ENCODE measurements around the gene CNTNAP2.

Gene CNTNAP2

DNA sequence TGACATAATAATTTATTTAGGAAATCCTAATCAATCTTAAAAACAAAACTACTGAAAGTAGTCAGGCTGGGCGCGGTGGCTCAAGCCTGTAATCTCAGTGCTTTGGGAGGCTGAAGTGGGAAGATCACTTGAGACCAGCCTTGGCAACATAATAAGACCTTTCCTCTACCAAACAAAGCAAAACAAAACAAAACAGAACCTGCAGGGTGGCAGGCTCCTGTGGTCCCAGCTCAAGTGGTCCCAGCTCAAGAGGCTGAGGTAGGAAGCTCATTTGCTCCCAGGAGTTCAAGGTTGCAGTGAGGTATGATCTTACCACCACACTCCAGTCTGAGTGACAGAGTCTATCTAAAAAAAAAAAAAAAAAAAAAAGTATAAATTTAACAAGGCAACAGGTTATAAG lies 748.0 kb downstream of the CNTNAP2 start:
- TF ChIP-seq GFI1B (tag by site-specific recombination; IDR thresholded peaks at IDR 0.05) (no peak), ZNF624 (tag by site-specific recombination; IDR thresholded peaks at IDR 0.05) (no peak), ZNF658 (tag by site-specific recombination; IDR thresholded peaks at IDR 0.05) (no peak), ZBTB20 (tag by site-specific recombination; IDR thresholded peaks at IDR 0.05) (no peak), ZNF366 (tag by site-specific recombination; conservative IDR thresholded peaks at IDR 0.05) (no peak)
- TF ChIP-seq, protein P1, sequence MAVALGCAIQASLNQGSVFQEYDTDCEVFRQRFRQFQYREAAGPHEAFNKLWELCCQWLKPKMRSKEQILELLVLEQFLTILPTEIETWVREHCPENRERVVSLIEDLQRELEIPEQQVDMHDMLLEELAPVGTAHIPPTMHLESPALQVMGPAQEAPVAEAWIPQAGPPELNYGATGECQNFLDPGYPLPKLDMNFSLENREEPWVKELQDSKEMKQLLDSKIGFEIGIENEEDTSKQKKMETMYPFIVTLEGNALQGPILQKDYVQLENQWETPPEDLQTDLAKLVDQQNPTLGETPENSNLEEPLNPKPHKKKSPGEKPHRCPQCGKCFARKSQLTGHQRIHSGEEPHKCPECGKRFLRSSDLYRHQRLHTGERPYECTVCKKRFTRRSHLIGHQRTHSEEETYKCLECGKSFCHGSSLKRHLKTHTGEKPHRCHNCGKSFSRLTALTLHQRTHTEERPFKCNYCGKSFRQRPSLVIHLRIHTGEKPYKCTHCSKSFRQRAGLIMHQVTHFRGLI (tag by site-specific recombination; IDR thresholded peaks at IDR 0.05), result no peak
- TF ChIP-seq, protein P2, sequence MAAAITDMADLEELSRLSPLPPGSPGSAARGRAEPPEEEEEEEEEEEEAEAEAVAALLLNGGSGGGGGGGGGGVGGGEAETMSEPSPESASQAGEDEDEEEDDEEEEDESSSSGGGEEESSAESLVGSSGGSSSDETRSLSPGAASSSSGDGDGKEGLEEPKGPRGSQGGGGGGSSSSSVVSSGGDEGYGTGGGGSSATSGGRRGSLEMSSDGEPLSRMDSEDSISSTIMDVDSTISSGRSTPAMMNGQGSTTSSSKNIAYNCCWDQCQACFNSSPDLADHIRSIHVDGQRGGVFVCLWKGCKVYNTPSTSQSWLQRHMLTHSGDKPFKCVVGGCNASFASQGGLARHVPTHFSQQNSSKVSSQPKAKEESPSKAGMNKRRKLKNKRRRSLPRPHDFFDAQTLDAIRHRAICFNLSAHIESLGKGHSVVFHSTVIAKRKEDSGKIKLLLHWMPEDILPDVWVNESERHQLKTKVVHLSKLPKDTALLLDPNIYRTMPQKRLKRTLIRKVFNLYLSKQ (tag by site-specific recombination; IDR thresholded peaks at IDR 0.05; ENCODE audit: borderline replicate concordance), result no peak
- H3K27ac ChIP-seq (ENCODE audit: extremely low read depth, low read depth, low read length), result no peak overlapping the region
- ChIA-PET CTCF (no interaction called here), POLR2A (interaction anchor here (0.6 kb wide), 1 partner anchor 748 kb away, joined by 3 read pairs; the partner anchor contains the start of gene CNTNAP2)
- no peaks in the 10 kb centered on the region for H3K4me1 ChIP-seq (ENCODE audit: control insufficient read depth, insufficient read depth, low read length)
- H3K9me3 ChIP-seq (ENCODE audit: control insufficient read depth, insufficient read depth, low read depth, low read length), result no peaks in the 10 kb centered on the region
- H3K36me3 ChIP-seq (ENCODE audit: control insufficient read depth in 2 of 2, insufficient read depth in 1 of 2, low read length in 2 of 2), result no peaks in the 10 kb centered on the region
- H3K4me3 ChIP-seq (ENCODE audit: low read depth, low read length), result no peak overlapping the region

DNA sequence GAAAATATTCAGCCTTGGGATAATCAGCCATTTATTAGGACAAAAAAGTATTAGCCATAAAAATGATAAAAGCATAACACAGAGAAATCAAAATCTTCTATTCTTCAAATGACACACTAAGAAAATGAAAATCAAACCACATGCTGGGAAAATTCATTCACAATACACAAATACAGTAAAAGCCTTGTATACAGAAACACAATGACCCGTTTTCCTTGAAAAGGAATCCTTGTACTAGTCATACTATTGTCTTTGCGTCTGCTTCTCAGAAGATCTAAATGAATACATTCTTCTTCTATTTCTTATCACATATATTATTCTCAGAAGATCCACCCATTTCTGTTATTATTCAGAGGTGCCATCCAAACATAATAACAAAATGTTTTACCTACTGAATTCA lies 749.1 kb downstream of the CNTNAP2 start:
- no peak overlapping the region for H3K27ac ChIP-seq (ENCODE audit: extremely low read depth, low read depth, low read length)
- H3K36me3 ChIP-seq (ENCODE audit: control insufficient read depth in 2 of 2, insufficient read depth in 1 of 2, low read length in 2 of 2), result no peaks in the 10 kb centered on the region
- TF ChIP-seq ZNF548 (tag by site-specific recombination; IDR thresholded peaks at IDR 0.05) (no peak), ZNF423 (tag by site-specific recombination; IDR thresholded peaks at IDR 0.05) (no peak), SP3 (tag by site-specific recombination; IDR thresholded peaks at IDR 0.05) (no peak), ZNF155 (tag by site-specific recombination; IDR thresholded peaks at IDR 0.05) (no peak), ZNF792 (tag by site-specific recombination; IDR thresholded peaks at IDR 0.05) (no peak), ZNF837 (tag by site-specific recombination; IDR thresholded peaks at IDR 0.05) (no peak), KLF10 (tag by site-specific recombination; IDR thresholded peaks at IDR 0.05) (no peak), ZNF114 (tag by site-specific recombination; IDR thresholded peaks at IDR 0.05) (no peak), ZNF585B (tag by site-specific recombination; IDR thresholded peaks at IDR 0.05) (no peak), ZNF530 (tag by site-specific recombination; IDR thresholded peaks at IDR 0.05; ENCODE audit: low read depth) (no peak), HOXA7 (CRISPR knock-in tag; IDR thresholded peaks at IDR 0.05; ENCODE audit: borderline replicate concordance) (no peak), ZNF248 (tag by site-specific recombination; IDR thresholded peaks at IDR 0.05) (no peak)
- TF ChIP-seq, protein P3, sequence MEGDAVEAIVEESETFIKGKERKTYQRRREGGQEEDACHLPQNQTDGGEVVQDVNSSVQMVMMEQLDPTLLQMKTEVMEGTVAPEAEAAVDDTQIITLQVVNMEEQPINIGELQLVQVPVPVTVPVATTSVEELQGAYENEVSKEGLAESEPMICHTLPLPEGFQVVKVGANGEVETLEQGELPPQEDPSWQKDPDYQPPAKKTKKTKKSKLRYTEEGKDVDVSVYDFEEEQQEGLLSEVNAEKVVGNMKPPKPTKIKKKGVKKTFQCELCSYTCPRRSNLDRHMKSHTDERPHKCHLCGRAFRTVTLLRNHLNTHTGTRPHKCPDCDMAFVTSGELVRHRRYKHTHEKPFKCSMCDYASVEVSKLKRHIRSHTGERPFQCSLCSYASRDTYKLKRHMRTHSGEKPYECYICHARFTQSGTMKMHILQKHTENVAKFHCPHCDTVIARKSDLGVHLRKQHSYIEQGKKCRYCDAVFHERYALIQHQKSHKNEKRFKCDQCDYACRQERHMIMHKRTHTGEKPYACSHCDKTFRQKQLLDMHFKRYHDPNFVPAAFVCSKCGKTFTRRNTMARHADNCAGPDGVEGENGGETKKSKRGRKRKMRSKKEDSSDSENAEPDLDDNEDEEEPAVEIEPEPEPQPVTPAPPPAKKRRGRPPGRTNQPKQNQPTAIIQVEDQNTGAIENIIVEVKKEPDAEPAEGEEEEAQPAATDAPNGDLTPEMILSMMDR (tag by site-specific recombination; IDR thresholded peaks at IDR 0.05), result no peak
- POLR2A ChIA-PET, result no interaction called here
- H3K9me3 ChIP-seq (ENCODE audit: control insufficient read depth, insufficient read depth, low read depth, low read length), result no peaks in the 10 kb centered on the region
- H3K4me3 ChIP-seq (ENCODE audit: low read depth, low read length), result no peak overlapping the region
- CTCF ChIA-PET, result no interaction called here
- H3K4me1 ChIP-seq (ENCODE audit: control insufficient read depth, insufficient read depth, low read length), result no peaks in the 10 kb centered on the region

DNA sequence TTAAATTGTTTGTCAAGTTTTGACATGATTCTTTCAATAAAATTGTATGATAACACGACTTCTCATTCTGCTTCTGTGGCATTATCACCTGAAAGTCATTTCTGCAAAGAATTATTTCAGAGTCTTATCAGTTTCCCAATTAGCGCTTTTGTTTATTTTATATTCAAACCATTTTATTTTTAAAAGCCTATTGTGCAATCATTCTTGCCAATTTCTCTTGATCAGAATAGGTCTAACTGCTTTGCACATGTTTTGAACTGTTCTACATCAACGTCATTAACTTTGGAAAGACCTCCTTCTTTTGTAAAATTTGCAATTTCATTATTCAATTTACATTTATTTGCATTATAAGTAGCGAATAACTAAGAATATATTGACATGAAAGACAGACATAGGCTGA lies 758.1 kb downstream of the CNTNAP2 start:
- Histone ChIP-seq H3K4me1 (ENCODE audit: control insufficient read depth, insufficient read depth, low read length) (no peaks in the 10 kb centered on the region), H3K9me3 (ENCODE audit: control insufficient read depth, insufficient read depth, low read depth, low read length) (no peaks in the 10 kb centered on the region), H3K27ac (ENCODE audit: extremely low read depth, low read depth, low read length) (no peak overlapping the region), H3K36me3 (ENCODE audit: control insufficient read depth in 2 of 2, insufficient read depth in 1 of 2, low read length in 2 of 2) (no peaks in the 10 kb centered on the region), H3K4me3 (ENCODE audit: low read depth, low read length) (no peak overlapping the region)
- CTCF ChIA-PET, result interaction anchor here (0.7 kb wide), 1 partner anchor 140 kb away, joined by 4 read pairs; no protein-coding TSS in a partner anchor
- TF ChIP-seq ZNF140 (tag by site-specific recombination; IDR thresholded peaks at IDR 0.05), result no peak
- TF ChIP-seq, protein P4, sequence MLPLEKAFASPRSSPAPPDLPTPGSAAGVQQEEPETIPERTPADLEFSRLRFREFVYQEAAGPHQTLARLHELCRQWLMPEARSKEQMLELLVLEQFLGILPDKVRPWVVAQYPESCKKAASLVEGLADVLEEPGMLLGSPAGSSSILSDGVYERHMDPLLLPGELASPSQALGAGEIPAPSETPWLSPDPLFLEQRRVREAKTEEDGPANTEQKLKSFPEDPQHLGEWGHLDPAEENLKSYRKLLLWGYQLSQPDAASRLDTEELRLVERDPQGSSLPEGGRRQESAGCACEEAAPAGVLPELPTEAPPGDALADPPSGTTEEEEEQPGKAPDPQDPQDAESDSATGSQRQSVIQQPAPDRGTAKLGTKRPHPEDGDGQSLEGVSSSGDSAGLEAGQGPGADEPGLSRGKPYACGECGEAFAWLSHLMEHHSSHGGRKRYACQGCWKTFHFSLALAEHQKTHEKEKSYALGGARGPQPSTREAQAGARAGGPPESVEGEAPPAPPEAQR (tag by site-specific recombination; IDR thresholded peaks at IDR 0.05), result no peak
- no peak for TF ChIP-seq ZNF792 (tag by site-specific recombination; IDR thresholded peaks at IDR 0.05)
- no peak for TF ChIP-seq GLIS1 (tag by site-specific recombination; IDR thresholded peaks at IDR 0.05)
- no peak for TF ChIP-seq ZSCAN30 (tag by site-specific recombination; IDR thresholded peaks at IDR 0.05)
- POLR2A ChIA-PET, result no interaction called here
